HG02884 (cell line): ENCODE results near the gene PSME3.

ENCODE experiments used
- ATAC-seq: cut with Tn5 transposase; IDR thresholded peaks from one replicate; pipeline ENCODE4 v1.9.1; 2021; ENCODE audit warnings: mild to moderate bottlenecking, moderate library complexity; ENCODE audit not compliant: unreplicated experiment

PSME3 gene, protein sequence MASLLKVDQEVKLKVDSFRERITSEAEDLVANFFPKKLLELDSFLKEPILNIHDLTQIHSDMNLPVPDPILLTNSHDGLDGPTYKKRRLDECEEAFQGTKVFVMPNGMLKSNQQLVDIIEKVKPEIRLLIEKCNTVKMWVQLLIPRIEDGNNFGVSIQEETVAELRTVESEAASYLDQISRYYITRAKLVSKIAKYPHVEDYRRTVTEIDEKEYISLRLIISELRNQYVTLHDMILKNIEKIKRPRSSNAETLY

GRCh38 chr17:42832934-42833766 lies at the start of gene PSME3:
TSS of gene PSME3 (plus strand) at chr17:42833397. CDS start at chr17:42833632, 235 bp downstream.
- ATAC-seq: peak; percentile 63

DNA sequence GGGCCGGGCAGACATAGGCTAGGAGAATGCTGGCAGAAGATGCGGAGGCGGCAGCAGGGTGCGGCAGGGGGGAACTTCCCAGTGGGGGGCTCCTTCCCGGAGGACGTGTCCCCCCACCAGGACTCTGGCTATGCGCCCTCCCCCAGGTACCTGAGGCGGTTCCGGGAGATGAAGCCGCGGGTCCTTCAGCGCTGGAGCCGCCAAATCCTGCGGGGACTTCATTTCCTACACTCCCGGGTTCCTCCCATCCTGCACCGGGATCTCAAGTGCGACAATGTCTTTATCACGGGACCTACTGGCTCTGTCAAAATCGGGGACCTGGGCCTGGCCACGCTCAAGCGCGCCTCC lies 49.4 kb upstream of the PSME3 start:
- no peak for ATAC-seq

GRCh38 chr17:42784409-42784808 lies 48.8 kb upstream of the PSME3 start:
- no peak for ATAC-seq

DNA sequence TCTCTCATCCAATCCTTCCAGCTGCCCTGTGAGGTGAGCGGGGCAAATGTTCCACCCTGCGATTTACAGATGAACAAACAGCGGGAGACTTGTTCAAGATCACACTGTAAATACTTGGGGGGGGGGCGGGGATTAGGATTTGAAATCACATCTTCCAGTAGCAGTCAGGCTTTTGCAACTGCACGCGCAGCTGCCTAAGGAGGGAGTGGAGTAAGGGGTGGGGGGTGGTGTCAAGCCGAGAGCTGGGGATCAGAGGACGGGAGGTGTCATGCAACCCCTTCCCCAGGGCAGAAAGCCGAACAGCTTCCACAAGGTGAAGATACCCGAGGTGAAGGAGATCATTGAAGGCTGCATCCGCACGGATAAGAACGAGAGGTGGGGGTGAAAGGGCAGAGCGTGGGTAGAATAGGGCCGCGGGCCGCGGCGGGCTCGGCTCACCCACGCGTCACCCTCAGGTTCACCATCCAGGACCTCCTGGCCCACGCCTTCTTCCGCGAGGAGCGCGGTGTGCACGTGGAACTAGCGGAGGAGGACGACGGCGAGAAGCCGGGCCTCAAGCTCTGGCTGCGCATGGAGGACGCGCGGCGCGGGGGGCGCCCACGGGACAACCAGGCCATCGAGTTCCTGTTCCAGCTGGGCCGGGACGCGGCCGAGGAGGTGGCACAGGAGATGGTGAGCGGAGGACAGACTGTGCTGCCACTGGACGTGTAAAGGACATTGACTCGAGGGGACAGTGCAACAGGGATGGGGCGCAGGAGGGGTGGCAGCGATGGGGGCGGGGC lies 48.2 kb upstream of the PSME3 start:
- ATAC-seq: no peak

GRCh38 chr17:42787266-42787665 lies 45.9 kb upstream of the PSME3 start:
- no peak for ATAC-seq

DNA sequence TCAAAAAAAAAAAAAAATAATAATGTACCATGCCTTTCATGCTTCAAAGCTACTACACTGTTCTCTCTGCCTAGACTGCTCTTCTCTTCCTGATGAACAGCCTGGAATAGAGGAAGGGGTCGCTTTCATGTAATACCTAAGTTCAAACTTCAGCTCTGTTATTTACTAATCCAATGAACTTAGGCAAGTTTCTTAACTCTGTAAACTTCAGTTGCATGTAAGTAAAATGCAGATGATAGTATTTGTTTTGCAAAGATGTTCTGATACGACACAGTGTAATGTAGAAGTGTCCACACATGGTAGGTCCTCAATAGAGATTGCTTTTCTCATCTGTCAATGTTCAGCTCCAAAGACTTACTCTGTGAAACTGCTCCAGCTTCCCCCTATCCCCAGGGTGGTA lies 41.2 kb upstream of the PSME3 start:
- no peak for ATAC-seq

- no peak for ATAC-seq
These were observed 40.7 kb upstream of the PSME3 start for GRCh38 chr17:42792545-42792944.

- ATAC-seq: no peak
These were observed 38.1 kb upstream of the PSME3 start for GRCh38 chr17:42795061-42795460.

DNA sequence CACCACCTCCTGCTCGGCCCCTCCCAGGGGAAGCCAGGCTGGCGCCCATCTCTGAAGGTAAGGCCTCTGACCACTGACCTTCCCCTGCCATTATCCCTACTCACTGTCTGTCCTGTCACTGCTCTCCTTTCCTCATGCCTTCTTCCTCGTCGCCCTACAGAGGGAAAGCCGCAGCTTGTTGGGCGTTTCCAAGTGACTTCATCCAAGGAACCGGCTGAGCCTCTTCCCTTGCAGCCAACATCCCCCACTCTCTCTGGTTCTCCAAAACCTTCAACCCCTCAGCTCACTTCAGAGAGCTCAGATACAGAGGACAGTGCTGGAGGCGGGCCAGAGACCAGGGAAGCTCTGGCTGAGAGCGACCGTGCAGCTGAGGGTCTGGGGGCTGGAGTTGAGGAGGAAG lies 37.7 kb upstream of the PSME3 start:
- ATAC-seq: no peak

GRCh38 chr17:42796066-42796758 lies 37.0 kb upstream of the PSME3 start:
- no peak for ATAC-seq

DNA sequence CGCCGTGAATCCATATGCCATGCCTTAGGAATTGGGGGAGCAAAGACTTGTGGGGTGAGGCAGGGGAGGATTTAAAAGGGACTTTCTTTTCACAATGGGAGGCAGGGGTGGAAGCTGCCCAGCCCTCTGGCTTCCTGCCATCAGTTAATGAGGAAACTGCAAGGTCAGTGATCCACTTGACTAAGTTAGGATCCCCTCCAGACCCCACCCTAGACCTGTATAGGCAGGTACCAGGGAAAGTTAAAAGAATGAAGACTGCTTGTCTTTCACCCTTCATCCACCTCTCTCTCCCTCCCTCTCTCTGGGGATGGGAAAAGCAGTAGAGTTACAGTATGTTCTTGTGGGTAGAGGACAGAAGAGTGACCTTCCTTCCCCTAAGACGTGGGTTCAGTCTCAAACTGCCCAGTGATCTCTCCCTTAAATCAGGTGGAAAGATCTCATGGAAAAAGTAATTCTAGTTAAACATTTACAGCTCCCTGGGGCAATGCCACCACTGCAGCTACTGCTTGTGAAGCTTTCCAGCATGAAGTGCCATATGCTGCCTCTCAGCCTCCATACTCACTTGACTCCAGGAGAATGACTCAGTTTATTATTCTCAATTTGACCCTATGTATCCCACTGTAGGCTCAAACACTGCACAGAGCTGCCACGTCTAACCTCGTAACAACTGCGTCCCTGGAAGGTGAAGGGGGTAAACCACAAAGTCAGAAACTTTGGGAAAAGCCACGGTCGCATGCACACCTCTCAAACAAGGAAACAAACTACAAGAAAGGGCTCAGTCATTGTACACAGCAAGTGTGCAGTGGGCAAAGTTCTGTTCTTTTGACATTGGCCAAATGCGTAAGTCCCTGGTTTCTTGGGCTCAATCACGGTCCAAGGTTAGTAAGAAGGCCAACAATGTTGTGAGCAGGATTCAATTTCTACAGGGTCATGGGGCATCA lies 35.9 kb upstream of the PSME3 start:
- ATAC-seq: no peak

GRCh38 chr17:42798011-42798382 lies 35.2 kb upstream of the PSME3 start:
- no peak for ATAC-seq

DNA sequence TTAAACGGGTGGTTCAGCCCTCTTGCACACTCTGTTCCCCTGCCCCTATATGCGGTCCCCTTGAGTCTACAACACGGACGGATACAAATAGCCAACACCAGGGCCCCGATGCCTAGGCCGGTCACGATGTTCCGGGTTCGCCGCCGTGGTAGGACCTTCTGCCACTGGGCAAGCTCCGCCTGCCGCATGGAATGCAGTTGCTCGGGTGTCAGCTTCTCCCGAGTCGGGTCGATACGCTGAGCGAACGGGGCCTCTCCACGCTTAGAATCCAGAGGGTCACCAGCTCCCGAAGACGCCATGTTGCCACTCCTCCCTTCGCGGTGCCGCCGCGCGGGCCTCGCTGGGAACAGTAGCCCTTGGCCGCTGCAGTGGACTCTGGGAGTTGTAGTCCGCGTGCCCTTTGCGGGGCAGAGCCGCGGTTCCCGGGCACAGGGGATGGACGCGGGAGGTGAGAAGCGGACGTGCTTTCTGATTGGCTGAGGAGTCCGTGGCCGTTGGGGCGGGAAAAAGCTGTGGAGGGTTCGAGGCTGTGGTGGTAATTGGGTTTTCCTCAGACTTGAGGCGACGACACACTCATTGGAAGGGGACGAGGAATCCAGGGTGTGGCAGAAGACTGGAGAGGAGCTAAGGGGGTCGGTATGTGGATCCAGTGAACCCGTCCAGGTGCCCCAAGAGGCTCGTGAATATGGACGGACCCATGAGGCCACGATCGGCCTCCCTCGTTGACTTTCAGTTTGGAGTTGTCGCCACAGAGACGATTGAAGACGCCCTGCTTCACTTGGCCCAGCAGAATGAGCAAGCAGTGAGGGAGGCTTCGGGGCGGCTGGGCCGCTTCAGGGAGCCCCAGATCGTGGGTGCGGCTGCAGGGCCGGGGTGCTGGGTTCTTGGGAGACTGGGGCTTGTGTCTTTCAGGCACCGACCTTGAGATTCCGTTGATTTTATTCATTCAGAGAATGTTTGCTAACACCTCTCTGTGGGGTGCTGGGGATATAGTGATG lies 34.5 kb upstream of the PSME3 start, which contains the start of the genes CNTD1 and COA3:
CNTD1 (plus strand) TSS at position 479 of the 998 bp plus-strand sequence; CDS start at position 686, 207 bp downstream.
COA3 (minus strand) TSS at position 322 of the 998 bp plus-strand sequence; CDS start at position 299, 23 bp downstream.
- ATAC-seq: no peak

- ATAC-seq: no peak
These were observed 29.9 kb upstream of the PSME3 start for GRCh38 chr17:42803074-42803883.

- no peak for ATAC-seq
These were observed 28.3 kb upstream of the PSME3 start for GRCh38 chr17:42804918-42805367.

- no peak for ATAC-seq
These were observed 26.9 kb upstream of the PSME3 start for GRCh38 chr17:42806249-42806648.

DNA sequence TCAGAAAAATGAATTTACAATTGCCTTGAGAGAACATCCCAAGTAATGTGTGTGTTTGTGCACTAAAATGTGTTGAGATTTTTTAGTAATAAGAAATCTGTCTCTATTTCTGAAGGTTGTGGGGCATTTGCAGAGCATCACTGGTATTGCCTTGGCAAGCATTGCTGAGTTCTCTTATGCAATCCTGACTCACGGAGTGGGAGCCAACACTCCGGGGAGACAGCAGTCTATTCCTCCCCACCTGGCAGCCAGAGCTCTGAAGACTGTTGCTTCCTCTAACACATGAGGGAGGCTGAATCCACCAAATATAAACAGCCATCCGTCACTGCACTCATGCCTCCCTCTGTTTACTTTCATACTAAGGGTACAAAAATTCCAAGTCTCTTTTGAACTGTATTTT lies 23.9 kb upstream of the PSME3 start:
- no peak for ATAC-seq
